GM12878 (cell line): ENCODE measurements around the gene COL4A2. TPM values are rescaled to one million over a fixed set of nuclear protein-coding genes. Genes with fewer than 3 reads are reported as not detected.

Experiments
- ATAC-seq: fragments of 200-7000 bp; cut with Tn5 transposase; 3 replicates; pipeline ENCODE4 v1.9.1; 2020; ENCODE audit warnings: mild to moderate bottlenecking, moderate library complexity
- BruUV-seq: library from RNA; stranded (reverse); fragments of 400-500 nt; replicated peaks from 2 replicates; lab custom pipeline; 2021; lab: Mats Ljungman, UMichigan
- CTCF ChIA-PET: fragments of 300-600 bp; sonication (Branson Sonifier 250); formaldehyde crosslinking; extraction: SDS; loops from one replicate; lab custom pipeline; 2021; ENCODE audit warnings: inconsistent platforms; lab: Yijun Ruan, JAX
- POLR2A ChIA-PET: fragments of 350-600 bp; formaldehyde crosslinking; extraction: SDS; loops from one replicate; lab custom pipeline; 2021; ENCODE audit warnings: inconsistent platforms; lab: Charles Lee
- RAD21 ChIA-PET: fragments of 300-600 bp; sonication (Branson Sonifier 250); formaldehyde crosslinking; loops from one replicate; lab custom pipeline; 2023; ENCODE audit warnings: antibody characterized with exemption; ENCODE audit not compliant: unreplicated experiment; lab: Charles Lee
- SMC1A ChIA-PET: fragments of 300-600 bp; sonication (Branson Sonifier 250); formaldehyde crosslinking; loops from one replicate; lab custom pipeline; 2023; ENCODE audit not compliant: unreplicated experiment, uncharacterized antibody; lab: Charles Lee
- DNase-seq: peaks from one replicate; pipeline ENCODE4 v3.0.0-alpha.2; 2011; ENCODE audit warnings: low read depth, low spot score
- FAIRE-seq: peaks from 3 replicates; lab custom pipeline; 2011; peaks lifted over from hg19 to GRCh38; lab: Jason Lieb, UNC
- H2AFZ ChIP-seq: 2 replicates; pipeline ENCODE4 v1.6.0; 2011; ENCODE audit warnings: low read depth, low read length, control low read depth; ENCODE audit not compliant: control insufficient read depth
- H3K27ac ChIP-seq: 2 replicates; pipeline ENCODE4 v1.5.1; 2011; ENCODE audit warnings: control low read depth; ENCODE audit not compliant: control insufficient read depth, insufficient read depth
- H3K27me3 ChIP-seq, 2 experiments: replicated peaks in 1 of 2; 2 replicates each; pipeline versions ENCODE4 v1.6.0 to v1.6.1; 2011; ENCODE audit warnings: low read length in 1 of 2; ENCODE audit not compliant: control insufficient read depth in 2 of 2, insufficient read depth in 2 of 2
- H3K36me3 ChIP-seq, 2 experiments: 2 replicates each; pipeline ENCODE4 v1.5.1; 2011; ENCODE audit warnings: low read length in 1 of 2; ENCODE audit not compliant: control insufficient read depth in 2 of 2, insufficient read depth in 2 of 2
- H3K4me1 ChIP-seq: 2 replicates; pipeline ENCODE4 v1.6.1; 2011; ENCODE audit warnings: mild to moderate bottlenecking, low read length, moderate library complexity, mixed read lengths; ENCODE audit not compliant: control insufficient read depth, insufficient read depth
- H3K4me2 ChIP-seq: 2 replicates; pipeline ENCODE4 v1.6.0; 2011; ENCODE audit warnings: control low read depth; ENCODE audit not compliant: control insufficient read depth, insufficient read depth
- H3K4me3 ChIP-seq: fragments of 200-600 bp; sonication (generic); 2 replicates; pipeline ENCODE4 v1.5.1; 2016
- H3K79me2 ChIP-seq: 2 replicates; pipeline ENCODE4 v1.6.0; 2011; ENCODE audit warnings: low read length; ENCODE audit not compliant: control insufficient read depth, insufficient read depth
- H3K9ac ChIP-seq: 2 replicates; pipeline ENCODE4 v1.8.0; 2011; ENCODE audit warnings: low read length, control low read depth, mixed read lengths; ENCODE audit not compliant: control insufficient read depth, insufficient read depth
- H3K9me3 ChIP-seq: replicated peaks from 3 replicates; pipeline ENCODE4 v1.5.1; 2011; ENCODE audit warnings: mild to moderate bottlenecking, low read length; ENCODE audit not compliant: control insufficient read depth, insufficient read depth
- H4K20me1 ChIP-seq: 2 replicates; pipeline ENCODE4 v1.6.0; 2011; ENCODE audit not compliant: control insufficient read depth, insufficient read depth
- ASH2L ChIP-seq: fragments of 300-600, 200-600 bp; sonication (generic); IDR thresholded peaks from 2 replicates; pipeline ENCODE4 v1.6.1; 2017; ENCODE audit warnings: low read depth, mild to moderate bottlenecking, borderline replicate concordance
- ATF2 ChIP-seq: IDR thresholded peaks from 2 replicates; pipeline ENCODE4 v1.6.1; 2012; ENCODE audit warnings: low read length, inconsistent platforms
- BCL11A ChIP-seq: IDR thresholded peaks from 2 replicates; pipeline ENCODE4 v1.6.1; 2011; ENCODE audit warnings: low read depth, low read length
- BHLHE40 ChIP-seq, 2 experiments: fragments of 450-650 bp in 1 of 2; IDR thresholded peaks; 2 replicates each; pipeline ENCODE4 v1.6.1; 2011 to 2017; ENCODE audit warnings: low read depth in 2 of 2, borderline replicate concordance in 1 of 2, improper control_type of control experiment in 1 of 2, low read length in 1 of 2, mild to moderate bottlenecking in 1 of 2
- CEBPB ChIP-seq, 2 experiments: fragments of 150-350 bp in 1 of 2; IDR thresholded peaks; 2 replicates each; pipeline ENCODE4 v1.6.1; 2012 to 2014; ENCODE audit warnings: low read depth in 2 of 2, low read length in 2 of 2, borderline replicate concordance in 1 of 2, inconsistent platforms in 1 of 2
- CHD2 ChIP-seq: IDR thresholded peaks from 2 replicates; pipeline ENCODE4 v1.6.1; 2011; ENCODE audit warnings: low read depth, low read length, improper control_type of control experiment, borderline replicate concordance
- CTCF ChIP-seq, 3 experiments: IDR thresholded peaks in 2 of 3; conservative IDR thresholded peaks in 1 of 3; 2 replicates each; pipeline ENCODE4 v1.5.1; 2011; ENCODE audit warnings: low read depth in 3 of 3, low read length in 3 of 3, mild to moderate bottlenecking in 3 of 3, control low read depth in 2 of 3, moderate library complexity in 2 of 3, inconsistent platforms in 1 of 3, mixed read lengths in 1 of 3; ENCODE audit not compliant: control insufficient read depth in 2 of 3, insufficient read depth in 1 of 3; ENCODE audit errors: extremely low read depth in 1 of 3
- HDAC6 ChIP-seq: fragments of 200-600 bp; sonication (generic); IDR thresholded peaks from one replicate; pipeline ENCODE4 v1.8.0; 2017; ENCODE audit warnings: antibody characterized with exemption; ENCODE audit not compliant: unreplicated experiment
- JUND ChIP-seq: IDR thresholded peaks from 2 replicates; pipeline ENCODE4 v1.6.1; 2012; ENCODE audit warnings: low read depth, mild to moderate bottlenecking, low read length, improper control_type of control experiment, moderate library complexity
- MEF2B ChIP-seq: fragments of 450-650 bp; IDR thresholded peaks from 2 replicates; pipeline ENCODE4 v1.6.1; 2018; ENCODE audit warnings: mild to moderate bottlenecking, moderate library complexity; ENCODE audit not compliant: partially characterized antibody, poor library complexity, severe bottlenecking
- RBBP5 ChIP-seq: fragments of 200-600 bp; sonication (generic); conservative IDR thresholded peaks from 2 replicates; pipeline ENCODE4 v1.6.1; 2016
- SIX5 ChIP-seq: IDR thresholded peaks from 2 replicates; pipeline ENCODE4 v1.6.1; 2011; ENCODE audit warnings: mild to moderate bottlenecking, low read depth, low read length, moderate library complexity; ENCODE audit not compliant: severe bottlenecking
- TCF12 ChIP-seq: IDR thresholded peaks from 2 replicates; pipeline ENCODE4 v1.6.1; 2011; ENCODE audit warnings: low read depth, mild to moderate bottlenecking, low read length
- WRNIP1 ChIP-seq: IDR thresholded peaks from 2 replicates; pipeline ENCODE4 v1.6.1; 2011; ENCODE audit warnings: low read depth, low read length, improper control_type of control experiment, borderline replicate concordance
- ZNF217 ChIP-seq: fragments of 450-650 bp; IDR thresholded peaks from 2 replicates; pipeline ENCODE4 v1.6.1; 2017; ENCODE audit warnings: antibody characterized with exemption, mild to moderate bottlenecking
- ZNF622 ChIP-seq: fragments of 450-650 bp; IDR thresholded peaks from 2 replicates; pipeline ENCODE4 v1.6.1; 2017; ENCODE audit warnings: mild to moderate bottlenecking, inconsistent platforms
- ZSCAN29 ChIP-seq: fragments of 450-650 bp; IDR thresholded peaks from 2 replicates; pipeline ENCODE4 v1.6.1; 2017; ENCODE audit warnings: mild to moderate bottlenecking, moderate library complexity
- ZZZ3 ChIP-seq: IDR thresholded peaks from 2 replicates; pipeline ENCODE4 v1.6.1; 2011; ENCODE audit warnings: low read depth; ENCODE audit not compliant: control insufficient read depth, insufficient read length
- WGBS: methylation state at CpG from one replicate; pipeline ENCODE4 v1.1.6; 2016; ENCODE audit warnings: low lambda C conversion rate; ENCODE audit not compliant: insufficient replicate concordance, insufficient coverage; ENCODE audit errors: missing lambda C conversion rate; 5-methylcytosine and 5-hydroxymethylcytosine counted together
- in situ Hi-C: fragments of 300-500 bp; cut with MboI; formaldehyde crosslinking; loops from 9 replicates; pipeline ENCODE4 v1.14.3; 2018; ENCODE audit warnings: mixed read lengths
- intact Hi-C: fragments of 100-400 bp; cut with micrococcal nuclease; formaldehyde crosslinking; loops from one replicate; pipeline ENCODE4 v1.14.2; 2022; ENCODE audit not compliant: unreplicated experiment
- polyA plus RNA-seq, 11 experiments: library from polyadenylated mRNA; depleted of rRNA in 4 of 11; unstranded in 6 of 11; stranded (reverse) in 5 of 11; fragments of >200 nt; fragmentation: Nextera tagmentation in 4 of 11; fragmentation: Illumina TruSeq in 1 of 11; extraction: Ambion mirVana in 4 of 11; extraction: Trizol in 1 of 11; gene quantifications; 1 replicate in 1 of 11; 2 replicates in 10 of 11; pipeline versions ENCODE4 v1.2.1 to v1.2.3, GENCODE V29; 2011 to 2016; ENCODE audit warnings: inconsistent platforms in 2 of 11, missing spikeins in 2 of 11, low read depth in 1 of 11
- total RNA-seq, 4 experiments: library from RNA; depleted of rRNA in 3 of 4; stranded (reverse); fragments of >200 nt in 3 of 4; fragmentation: Illumina TruSeq in 1 of 4; extraction: Trizol in 1 of 4; gene quantifications; 2 replicates each; pipeline versions ENCODE4 v1.2.1 to v1.2.3, GENCODE V29; 2013 to 2021
- TF ChIP-seq, protein P1 (sequence below): IDR thresholded peaks from 2 replicates; pipeline ENCODE4 v1.6.1; 2011; ENCODE audit warnings: low read depth, low read length, improper control_type of control experiment, borderline replicate concordance

COL4A2 gene
- total and polyA plus RNA-seq, 10 of the 15 experiments (the other 5 are each of a cell fraction or from before 2014, with no cell fraction given) = 0.16 to 1.6 (median 0.62) TPM; not detected in 3

- H3K9me3 ChIP-seq = no peaks in the 10 kb centered on the region; the same call in 2 of the 3 replicates
- 6% methylated on average over 2 of the region's 2 CpGs for WGBS
- H3K4me1 ChIP-seq = no peaks in the 10 kb centered on the region
- no peak overlapping the region for H2AFZ ChIP-seq
- ChIA-PET CTCF (no interaction called here), POLR2A (no interaction called here), RAD21 (no interaction called here), SMC1A (no interaction called here)
- no peaks in the 10 kb centered on the region for H3K36me3 ChIP-seq
- ATAC-seq (no peak), FAIRE-seq (no peak), DNase-seq (no peak)
- no peak overlapping the region for H3K4me3 ChIP-seq
- no peak overlapping the region for H3K27ac ChIP-seq
- TF ChIP-seq WRNIP1 (no peak), ZNF217 (no peak), SIX5 (no peak), ASH2L (no peak), JUND (no peak), ZZZ3 (no peak), RBBP5 (no peak), HDAC6 (no peak), CEBPB (IDR thresholded peaks at IDR 0.05; ENCODE audit: borderline replicate concordance in 1 of 2, low read depth in 2 of 2, low read length in 2 of 2) (no peak), ZSCAN29 (no peak), ZNF622 (no peak), CTCF (IDR thresholded peaks at IDR 0.05 in 2 of 3, conservative IDR thresholded peaks at IDR 0.05 in 1 of 3; ENCODE audit: control insufficient read depth in 2 of 3, extremely low read depth in 1 of 3, insufficient read depth in 1 of 3, low read depth in 3 of 3, low read length in 3 of 3) (no peak), CHD2 (no peak), TCF12 (no peak), ATF2 (no peak), BCL11A (no peak), BHLHE40 (IDR thresholded peaks at IDR 0.05; ENCODE audit: borderline replicate concordance in 1 of 2, low read depth in 2 of 2, low read length in 1 of 2) (no peak), MEF2B (no peak)
- TF ChIP-seq, protein P1, sequence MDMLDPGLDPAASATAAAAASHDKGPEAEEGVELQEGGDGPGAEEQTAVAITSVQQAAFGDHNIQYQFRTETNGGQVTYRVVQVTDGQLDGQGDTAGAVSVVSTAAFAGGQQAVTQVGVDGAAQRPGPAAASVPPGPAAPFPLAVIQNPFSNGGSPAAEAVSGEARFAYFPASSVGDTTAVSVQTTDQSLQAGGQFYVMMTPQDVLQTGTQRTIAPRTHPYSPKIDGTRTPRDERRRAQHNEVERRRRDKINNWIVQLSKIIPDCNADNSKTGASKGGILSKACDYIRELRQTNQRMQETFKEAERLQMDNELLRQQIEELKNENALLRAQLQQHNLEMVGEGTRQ = no peak
- H3K9ac ChIP-seq = no peak overlapping the region
- intact Hi-C loops (no loop called here), in situ Hi-C loops (no loop called here)
- no peaks in the 10 kb centered on the region for H3K79me2 ChIP-seq
- H3K27me3 ChIP-seq = peaks cover 19 to 22% of the 10 kb centered on the region in 2 experiments
- H4K20me1 ChIP-seq = no peaks in the 10 kb centered on the region; the same call in 1 of the 2 replicates
- H3K4me2 ChIP-seq = no peak overlapping the region
- no TSS peak for BruUV-seq
Observed at GRCh38 chr13:110302997-110303396, 4.1 kb upstream of the COL4A2 start.
